A549 (cell line): Measurements from ENCODE around the gene CPB2.

ENCODE experiments used
- EP300 ChIP-seq, 2 experiments: fragments of >200 bp; sonication (Bioruptor Twin); formaldehyde crosslinking; IDR thresholded peaks; 2 replicates in 1 of 2; 3 replicates in 1 of 2; pipeline ENCODE4 v1.6.1; 2016 to 2017
- MAZ ChIP-seq: fragments of 150-350 bp; IDR thresholded peaks from 2 replicates; pipeline ENCODE4 v1.6.1; 2014; ENCODE audit warnings: antibody characterized with exemption, low read depth, low read length, borderline replicate concordance
- RNF2 ChIP-seq: fragments of 200-600 bp; sonication (generic); IDR thresholded peaks from 2 replicates; pipeline ENCODE4 v1.6.1; 2016; ENCODE audit warnings: low read depth, mild to moderate bottlenecking, antibody characterized with exemption, moderate library complexity, borderline replicate concordance
- SMC3 ChIP-seq: fragments of >200 bp; sonication (Bioruptor Twin); formaldehyde crosslinking; IDR thresholded peaks from 3 replicates; pipeline ENCODE4 v1.6.1; 2018; ENCODE audit warnings: inconsistent platforms

GRCh38 chr13:46077265-46077664, 27.6 kb downstream of the CPB2 start:
- TF ChIP-seq EP300 (IDR thresholded peaks at IDR 0.05) (no peak), SMC3 (no peak), RNF2 (no peak), MAZ (no peak)
